GM12872 (cell line): Measurements from ENCODE around the gene AGAP1.

Source experiments
- TF ChIP-seq, protein P1 (sequence below): IDR thresholded peaks from 3 replicates; pipeline ENCODE4 v1.5.1; 2011; ENCODE audit warnings: low read depth, mild to moderate bottlenecking, low read length, moderate library complexity; ENCODE audit not compliant: insufficient read depth

AGAP1 gene

DNA sequence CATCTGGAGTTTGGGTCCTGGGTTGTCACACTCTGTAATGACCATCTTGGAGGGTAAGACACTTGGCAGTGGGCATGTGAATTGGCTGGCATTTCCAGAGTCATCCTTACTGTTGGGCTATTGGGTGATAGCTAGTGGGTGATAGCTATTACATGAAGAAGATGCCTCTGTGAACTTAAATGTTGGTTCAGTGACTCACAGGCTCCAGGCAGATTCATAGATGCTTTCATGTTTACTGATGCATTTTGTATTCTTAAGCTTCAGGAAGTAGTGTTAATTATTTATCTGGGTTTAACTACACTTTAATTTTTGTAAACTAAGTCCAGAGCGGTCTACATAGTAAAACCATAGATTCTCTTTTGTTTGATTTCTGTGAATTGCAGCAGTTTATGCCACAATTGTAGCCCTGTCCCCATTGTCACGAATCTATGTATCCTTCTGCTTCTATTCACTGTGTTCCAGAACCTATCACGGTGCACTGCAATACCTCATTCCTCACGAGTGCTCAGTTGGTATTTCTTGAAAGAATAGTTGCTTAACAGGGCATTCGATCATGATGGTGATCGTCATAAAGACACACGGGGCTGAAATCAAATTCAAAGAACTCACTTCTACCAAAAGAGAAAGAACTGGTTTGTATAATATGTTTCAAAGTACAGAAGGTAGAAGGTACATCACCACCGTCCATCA lies 594.7 kb downstream of the AGAP1 start:
- TF ChIP-seq, protein P1, sequence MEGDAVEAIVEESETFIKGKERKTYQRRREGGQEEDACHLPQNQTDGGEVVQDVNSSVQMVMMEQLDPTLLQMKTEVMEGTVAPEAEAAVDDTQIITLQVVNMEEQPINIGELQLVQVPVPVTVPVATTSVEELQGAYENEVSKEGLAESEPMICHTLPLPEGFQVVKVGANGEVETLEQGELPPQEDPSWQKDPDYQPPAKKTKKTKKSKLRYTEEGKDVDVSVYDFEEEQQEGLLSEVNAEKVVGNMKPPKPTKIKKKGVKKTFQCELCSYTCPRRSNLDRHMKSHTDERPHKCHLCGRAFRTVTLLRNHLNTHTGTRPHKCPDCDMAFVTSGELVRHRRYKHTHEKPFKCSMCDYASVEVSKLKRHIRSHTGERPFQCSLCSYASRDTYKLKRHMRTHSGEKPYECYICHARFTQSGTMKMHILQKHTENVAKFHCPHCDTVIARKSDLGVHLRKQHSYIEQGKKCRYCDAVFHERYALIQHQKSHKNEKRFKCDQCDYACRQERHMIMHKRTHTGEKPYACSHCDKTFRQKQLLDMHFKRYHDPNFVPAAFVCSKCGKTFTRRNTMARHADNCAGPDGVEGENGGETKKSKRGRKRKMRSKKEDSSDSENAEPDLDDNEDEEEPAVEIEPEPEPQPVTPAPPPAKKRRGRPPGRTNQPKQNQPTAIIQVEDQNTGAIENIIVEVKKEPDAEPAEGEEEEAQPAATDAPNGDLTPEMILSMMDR = no peak

DNA sequence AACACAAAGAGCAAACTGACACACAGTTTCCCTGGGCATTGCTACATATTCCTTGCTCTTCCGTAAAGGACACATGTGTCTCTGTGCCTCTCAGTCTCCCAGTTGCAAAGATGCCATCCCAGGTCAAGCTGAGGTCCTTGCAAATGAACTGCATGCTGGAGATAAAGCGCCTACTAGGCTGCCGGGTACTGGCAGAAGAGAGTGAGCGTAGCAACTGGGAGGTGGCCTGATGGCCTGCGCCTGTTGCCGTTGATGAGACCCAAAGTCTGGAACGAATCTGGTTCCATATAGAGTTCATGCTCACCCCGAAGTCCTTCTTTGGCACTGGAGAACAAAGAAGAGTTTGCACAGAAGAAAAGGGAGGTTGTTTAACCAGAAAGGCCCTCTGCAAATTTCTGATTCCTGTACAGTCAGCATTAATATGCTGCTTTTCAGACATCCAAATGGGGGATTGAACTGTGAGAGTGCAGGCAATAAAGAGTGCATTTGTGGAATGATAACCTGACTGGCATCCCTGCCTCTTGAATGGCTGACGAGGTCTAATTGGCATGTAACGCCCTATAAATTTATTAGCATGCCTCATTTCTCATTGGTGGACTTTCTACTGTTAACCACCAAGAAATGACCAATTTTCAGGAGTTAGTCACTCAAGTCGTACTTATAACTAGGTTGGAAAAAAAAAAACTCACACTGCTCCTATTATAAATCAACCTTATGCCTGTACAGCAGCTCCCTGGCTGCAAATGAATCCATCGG lies 595.6 kb downstream of the AGAP1 start:
- TF ChIP-seq, protein P1 = no peak

DNA sequence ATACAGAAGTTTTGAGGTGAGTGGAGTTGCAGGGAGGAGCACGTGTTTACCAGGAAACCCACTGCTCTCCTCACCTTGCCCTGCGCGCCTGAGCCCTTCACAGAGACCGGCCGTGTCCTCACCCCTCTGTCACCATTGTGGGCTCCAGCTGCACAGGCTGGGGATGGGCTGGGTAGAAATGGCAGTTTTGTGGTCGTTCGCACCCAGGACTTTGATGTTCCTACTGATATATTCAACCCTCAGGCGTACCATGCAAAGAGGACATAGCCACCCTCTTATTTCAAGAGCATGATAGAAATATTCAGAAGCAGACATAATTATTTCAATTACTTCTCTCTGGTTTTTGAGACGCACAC lies 596.2 kb downstream of the AGAP1 start:
- TF ChIP-seq, protein P1 = no peak

DNA sequence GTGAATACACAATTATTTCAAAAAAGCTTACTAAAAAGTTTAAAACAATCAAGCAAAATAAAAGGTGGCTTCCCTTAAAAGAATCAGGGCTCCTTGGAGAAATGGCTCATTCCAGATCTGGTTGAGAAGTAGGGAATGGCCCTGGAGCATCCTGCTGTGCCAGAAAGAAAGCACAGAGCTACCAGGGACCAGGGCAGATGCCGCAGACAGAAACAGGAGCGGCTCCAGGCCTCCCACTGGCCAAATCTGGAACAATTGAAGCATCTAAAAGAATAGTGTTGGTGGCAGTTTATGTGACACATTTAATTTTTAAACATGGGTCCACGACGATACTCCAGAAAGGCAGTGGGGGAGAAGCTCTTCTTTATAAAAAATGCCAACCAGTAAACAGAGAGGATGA lies 598.9 kb downstream of the AGAP1 start:
- TF ChIP-seq, protein P1 = no peak

DNA sequence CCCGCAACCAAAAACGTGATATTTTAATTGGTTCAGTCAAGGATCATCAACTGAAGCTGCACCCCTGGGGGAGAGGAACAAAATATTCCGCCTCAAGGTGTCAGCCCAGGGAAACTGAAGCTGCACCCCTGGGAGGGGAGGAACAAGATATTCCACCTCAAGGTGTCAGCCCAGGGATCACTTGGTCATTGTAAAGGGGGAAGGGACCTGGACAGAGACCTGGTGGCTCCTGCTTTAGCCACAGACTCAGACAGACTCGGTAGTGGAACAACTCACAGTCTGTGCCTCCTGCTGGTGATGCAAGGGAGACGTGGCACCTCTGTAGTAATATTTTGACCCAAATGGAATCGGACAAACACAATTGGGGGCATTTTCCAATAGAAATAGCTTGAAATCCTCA lies 599.3 kb downstream of the AGAP1 start:
- TF ChIP-seq, protein P1 = no peak

DNA sequence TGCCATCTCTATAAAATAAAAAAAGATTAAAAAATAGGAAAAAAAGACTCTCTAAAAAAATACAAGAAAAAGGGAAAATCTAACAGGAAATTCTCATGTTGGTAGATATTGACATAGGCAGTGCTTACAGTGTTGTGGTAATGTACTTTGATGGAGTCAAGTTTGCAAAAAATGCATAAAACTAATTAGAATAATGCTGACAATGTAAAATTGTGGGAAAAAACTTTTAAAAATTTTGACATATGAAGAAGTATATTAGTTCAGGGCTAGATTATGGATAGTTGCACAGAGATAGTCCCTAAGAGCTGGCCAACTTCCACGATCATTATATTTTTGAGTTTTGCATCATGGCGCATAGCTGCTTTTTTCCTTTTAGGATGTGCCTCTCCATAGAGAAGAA lies 601.7 kb downstream of the AGAP1 start:
- TF ChIP-seq, protein P1 = no peak

DNA sequence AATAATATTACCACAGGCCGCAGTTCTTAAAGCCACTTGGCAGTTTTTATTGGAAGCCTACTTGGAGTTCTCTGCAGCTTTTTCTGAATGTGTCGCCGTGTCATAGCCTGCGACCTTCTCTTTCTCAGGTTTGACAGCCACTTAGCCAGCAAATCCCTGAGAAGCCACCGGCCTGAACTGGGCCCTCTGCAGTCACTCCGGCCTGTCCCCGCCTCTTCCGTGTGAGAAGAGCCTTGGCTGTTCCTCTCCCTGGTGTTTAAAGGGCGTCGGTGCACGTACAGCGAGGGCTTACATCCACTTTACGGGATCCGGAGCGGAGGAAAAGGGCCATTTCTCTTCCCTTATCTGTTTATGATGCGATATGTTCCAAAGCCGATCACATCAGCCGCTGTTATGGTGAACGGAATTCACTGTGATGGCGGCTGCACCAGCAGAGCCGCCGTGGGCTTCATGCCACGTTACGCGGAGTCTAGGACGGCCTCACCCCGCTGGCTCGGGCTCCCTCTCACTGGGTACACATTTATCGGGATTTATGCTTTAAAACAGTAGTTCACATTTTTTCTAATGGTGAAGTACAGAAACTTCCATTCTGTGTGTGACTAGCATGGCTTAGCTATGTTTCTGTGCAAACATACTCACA lies 607.6 kb downstream of the AGAP1 start:
- TF ChIP-seq, protein P1 = no peak
